Stimulated activated CD4-positive, alpha-beta T cell treated with anti-CD3 and anti-CD28 coated beads, Interleukin-12 subunit alpha, Interleukin-12 subunit beta, amount 100 ng/mL, for 4 hours (primary cell): ENCODE measurements around the gene ZCCHC17.

Experiments
- DNase-seq: peaks from one replicate; pipeline ENCODE4 v3.0.0-alpha.2; 2020

ZCCHC17 gene

DNA sequence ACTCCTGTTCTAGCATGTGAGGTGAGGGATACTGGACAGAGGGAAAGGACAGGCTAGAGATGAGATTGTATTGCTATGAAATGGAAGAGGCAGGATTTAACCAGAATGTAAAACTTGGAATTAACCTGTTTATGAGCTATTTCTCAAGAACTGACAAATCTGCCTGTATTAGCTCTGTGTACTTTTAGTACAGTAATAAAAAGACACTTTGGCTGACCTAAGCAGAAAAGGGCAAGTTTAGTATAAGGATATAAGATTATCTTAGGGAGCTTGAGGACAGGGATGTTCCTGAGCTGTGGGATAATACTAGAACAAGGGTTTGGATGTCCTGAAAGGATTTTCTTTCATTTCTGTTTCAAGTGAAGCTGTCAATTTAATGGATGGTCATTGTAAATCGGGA, 11.2 kb downstream of the ZCCHC17 start:
- no peak for DNase-seq

- DNase-seq: no peak
Measured at GRCh38 chr1:31310198-31310597, 13.4 kb downstream of the ZCCHC17 start.

GRCh38 chr1:31315902-31316301, 19.1 kb downstream of the ZCCHC17 start:
- DNase-seq: no peak

GRCh38 chr1:31318146-31318545, 21.3 kb downstream of the ZCCHC17 start:
- no peak for DNase-seq

DNA sequence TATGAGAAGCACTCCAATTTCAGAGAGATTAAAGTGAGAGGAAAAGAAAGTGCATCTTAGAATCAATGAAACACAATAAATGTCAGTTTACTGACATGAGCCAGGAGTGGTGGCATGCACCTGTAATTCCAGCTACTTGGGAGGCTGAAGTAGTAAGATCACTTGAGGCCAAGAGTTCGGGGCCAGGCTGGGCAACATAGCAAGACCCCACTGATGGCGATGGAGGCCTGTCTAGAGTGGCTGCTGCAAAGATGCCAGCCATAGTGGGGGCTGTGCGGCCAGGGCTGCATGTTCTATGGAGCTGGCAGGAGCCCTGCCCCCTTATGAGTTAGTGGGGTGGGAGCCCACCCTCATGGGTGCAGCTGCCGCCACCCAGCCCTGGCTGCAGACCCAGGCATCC, 27.3 kb downstream of the ZCCHC17 start:
- DNase-seq: no peak

DNA sequence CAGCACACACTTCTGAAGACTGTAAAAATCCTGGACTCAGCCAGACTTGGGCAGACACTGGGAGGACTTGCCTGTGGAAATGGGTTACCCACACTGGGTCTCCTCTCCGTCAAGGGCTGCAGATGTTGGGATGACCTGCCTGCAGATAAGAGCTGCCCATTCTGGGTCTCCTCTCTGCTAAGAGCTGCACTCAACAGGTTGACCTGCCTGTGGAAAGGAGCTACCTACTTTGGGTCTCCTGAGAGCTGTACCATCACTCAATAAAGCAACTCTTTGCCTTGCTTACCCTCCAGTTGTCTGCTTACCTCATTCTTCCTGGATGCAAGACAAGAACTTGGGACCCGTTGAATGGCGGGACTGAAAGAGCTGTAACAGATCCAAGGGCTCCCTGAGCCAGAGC, 28.2 kb downstream of the ZCCHC17 start:
- DNase-seq: no peak

DNA sequence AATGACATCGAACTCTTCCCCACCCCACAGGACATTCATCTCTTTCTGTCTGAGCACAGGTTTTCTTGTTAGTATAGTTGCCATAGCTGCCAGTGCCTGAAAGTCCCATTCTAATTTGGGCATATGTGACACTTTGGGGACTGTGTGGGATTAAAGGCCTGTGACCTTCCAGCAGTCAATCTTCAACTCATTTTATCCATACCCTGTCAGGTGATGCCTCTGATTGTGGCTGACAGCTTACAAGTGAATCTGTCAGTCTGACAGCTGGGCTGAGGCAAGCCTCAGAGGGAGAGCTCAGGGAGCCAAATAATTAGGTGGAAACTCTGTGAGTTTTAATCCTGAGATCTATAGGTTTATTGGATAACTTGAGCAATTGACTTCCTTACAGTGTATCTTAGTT, 29.6 kb downstream of the ZCCHC17 start:
- no peak for DNase-seq

- no peak for DNase-seq
Measured at GRCh38 chr1:31327381-31327780, 30.5 kb downstream of the ZCCHC17 start.

GRCh38 chr1:31335007-31335406, 38.2 kb downstream of the ZCCHC17 start:
- DNase-seq: no peak

GRCh38 chr1:31336687-31337467, 40.0 kb downstream of the ZCCHC17 start:
- no peak for DNase-seq

DNA sequence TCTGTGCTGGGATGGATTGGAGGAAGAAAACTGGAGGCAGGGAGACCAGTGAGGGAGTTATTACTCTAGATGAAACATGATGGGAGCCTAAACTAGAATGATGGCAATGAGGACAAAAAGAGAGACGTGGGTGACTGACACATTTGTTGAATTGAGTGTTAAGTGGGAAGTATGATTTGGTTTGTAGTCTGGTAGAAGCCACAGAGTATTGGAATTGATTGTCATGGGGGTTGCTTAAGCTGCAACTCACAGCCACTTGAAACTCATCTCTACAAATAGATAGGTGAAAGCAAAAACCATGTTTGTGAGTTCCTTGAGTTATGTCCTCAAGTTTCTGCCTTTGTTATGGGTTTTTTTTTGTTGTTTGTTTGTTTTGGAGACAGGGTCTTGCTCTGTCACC, 47.7 kb downstream of the ZCCHC17 start:
- no peak for DNase-seq

- DNase-seq: no peak
Measured at GRCh38 chr1:31345635-31346034, 48.8 kb downstream of the ZCCHC17 start.

DNA sequence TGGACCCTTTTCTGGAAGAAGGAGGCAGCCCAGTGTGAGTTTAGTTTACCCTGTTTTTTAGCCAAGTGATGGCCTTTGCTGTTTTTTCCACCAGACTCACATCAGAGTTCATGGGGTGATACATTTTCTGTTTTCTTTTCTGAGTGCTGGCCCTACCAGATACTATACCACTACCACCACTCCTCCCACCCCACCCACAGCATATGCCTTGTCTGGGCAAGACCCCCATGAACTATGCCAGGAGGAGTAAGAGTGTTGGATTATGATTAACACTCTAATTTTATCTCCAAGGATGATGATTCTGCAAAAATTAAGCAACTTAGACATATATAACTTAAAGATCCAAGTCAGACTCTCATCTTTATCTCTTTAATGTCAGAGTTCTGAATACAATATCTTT, 50.0 kb downstream of the ZCCHC17 start:
- no peak for DNase-seq

- DNase-seq: no peak
Measured at GRCh38 chr1:31348449-31348848, 51.6 kb downstream of the ZCCHC17 start.

GRCh38 chr1:31354283-31354682, 57.5 kb downstream of the ZCCHC17 start:
- no peak for DNase-seq

- DNase-seq: no peak
Measured at GRCh38 chr1:31356427-31356826, 59.6 kb downstream of the ZCCHC17 start.

GRCh38 chr1:31361607-31362006, 64.8 kb downstream of the ZCCHC17 start:
- DNase-seq: no peak

- DNase-seq: no peak
Measured at GRCh38 chr1:31362032-31362431, 65.2 kb downstream of the ZCCHC17 start.

- DNase-seq: no peak
Measured at GRCh38 chr1:31364561-31365250, 67.9 kb downstream of the ZCCHC17 start.

DNA sequence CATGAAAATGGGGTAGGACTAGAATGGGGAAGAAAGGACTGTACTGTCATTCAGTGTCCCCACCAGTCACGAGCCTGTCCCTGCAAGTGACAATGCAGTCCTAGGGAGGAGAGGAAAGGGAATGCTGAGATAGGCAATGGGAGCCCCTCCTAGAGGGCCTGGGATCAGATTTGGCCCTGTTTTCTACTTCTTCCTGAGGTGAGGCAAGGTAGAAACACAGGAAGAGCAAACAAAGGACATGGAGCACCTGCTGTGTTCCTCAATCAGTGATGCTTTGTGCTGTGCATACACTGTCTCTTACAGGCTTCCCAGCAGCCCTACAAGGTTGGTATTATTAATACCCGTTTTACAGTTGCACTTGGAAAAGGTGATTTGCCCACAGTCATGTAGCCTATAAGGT, 70.0 kb downstream of the ZCCHC17 start:
- no peak for DNase-seq

- no peak for DNase-seq
Measured at GRCh38 chr1:31368611-31369107, 71.8 kb downstream of the ZCCHC17 start.

DNA sequence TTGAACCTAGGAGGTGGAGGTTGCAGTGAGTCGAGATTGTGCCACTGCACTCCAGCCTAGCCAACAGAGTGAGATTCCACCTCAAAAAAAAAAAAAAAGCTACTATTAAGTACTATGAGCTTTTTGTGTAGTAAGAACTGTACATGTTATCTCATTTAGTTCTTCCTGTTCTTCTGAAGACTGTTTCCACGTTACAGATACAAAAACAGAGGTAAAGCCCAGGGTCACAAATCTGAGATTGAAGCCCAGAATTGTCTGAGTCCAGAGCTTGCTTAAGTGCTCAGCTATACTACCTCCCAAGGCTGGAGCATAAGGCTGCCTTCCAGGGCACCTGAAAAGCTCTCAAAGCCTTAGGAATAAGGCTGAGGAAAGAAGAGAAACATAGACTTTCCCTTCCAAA, 73.2 kb downstream of the ZCCHC17 start:
- DNase-seq: no peak

- DNase-seq: no peak
Measured at GRCh38 chr1:31370565-31370964, 73.7 kb downstream of the ZCCHC17 start.
